HG03097 (cell line): Measurements from ENCODE around the gene KRTAP3-1.

Experiments used
- ATAC-seq: cut with Tn5 transposase; IDR thresholded peaks from one replicate; pipeline ENCODE4 v1.9.1; 2021; ENCODE audit not compliant: unreplicated experiment, low FRiP score

KRTAP3-1 gene

DNA sequence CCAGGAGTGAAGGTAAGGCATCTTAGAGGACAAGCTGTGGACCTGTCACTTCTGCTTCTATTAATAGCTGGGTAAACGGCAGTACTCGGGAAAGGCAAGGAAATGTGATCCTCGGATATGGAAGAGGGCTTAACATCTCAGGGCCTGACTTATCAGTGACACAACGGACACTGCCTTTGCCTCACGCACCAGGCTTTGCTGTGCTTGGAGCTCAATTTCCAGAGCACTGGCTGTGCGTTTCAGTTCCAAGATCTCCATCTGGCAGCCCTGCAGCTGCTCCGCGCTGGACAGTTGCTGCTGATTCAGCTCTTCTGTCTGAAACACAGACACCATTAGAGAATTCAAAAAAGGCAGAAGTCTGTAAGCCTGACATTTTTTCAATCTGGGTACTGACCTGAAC, 28.3 kb downstream of the KRTAP3-1 start:
- ATAC-seq = no peak

DNA sequence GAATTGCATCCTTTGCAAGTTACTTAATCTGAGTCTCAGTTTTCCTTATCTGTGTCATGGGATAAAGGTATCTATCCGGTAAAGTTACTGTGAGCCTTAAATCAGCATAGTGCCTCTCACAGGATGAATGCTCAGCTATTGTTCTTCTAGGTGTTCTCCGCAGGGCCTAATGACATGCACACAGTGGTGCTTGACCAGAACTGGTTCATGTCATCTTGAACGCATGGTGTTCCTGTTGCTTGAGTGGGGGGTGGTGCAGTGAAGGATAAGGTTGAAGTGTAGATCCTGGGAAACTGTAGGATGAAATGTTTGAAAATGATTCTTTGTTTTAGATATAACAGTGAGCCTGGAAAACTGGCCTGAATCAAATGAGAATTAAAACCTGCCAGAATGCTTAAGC, 28.8 kb downstream of the KRTAP3-1 start:
- no peak for ATAC-seq

DNA sequence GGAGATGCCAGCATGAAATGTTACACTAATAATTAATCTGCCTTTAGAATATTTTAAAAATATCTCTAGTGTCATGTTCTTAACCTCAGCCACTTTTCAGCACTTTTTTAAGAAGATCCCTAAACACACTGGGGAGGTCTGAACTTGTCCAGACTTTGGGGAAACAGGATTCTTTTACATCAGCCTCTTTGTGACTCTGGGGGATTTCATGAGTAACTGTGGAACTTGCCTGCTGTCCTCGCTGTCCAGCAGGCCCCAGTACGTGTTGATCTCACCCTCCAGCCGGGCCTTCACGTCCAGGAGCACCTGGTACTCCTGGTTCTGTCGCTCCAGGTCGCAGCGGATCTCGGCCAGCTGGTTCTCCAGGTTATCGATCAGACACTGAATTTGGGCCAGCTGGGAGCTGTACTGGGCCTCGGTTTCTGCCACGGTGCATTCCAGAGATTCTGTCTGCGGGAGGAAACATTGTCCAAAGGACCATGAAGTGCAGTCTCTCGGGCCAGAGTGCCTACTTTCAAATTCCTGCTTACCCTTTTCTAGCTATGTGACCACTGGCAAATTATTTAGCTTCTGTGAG, 30.3 kb downstream of the KRTAP3-1 start:
- no peak for ATAC-seq

DNA sequence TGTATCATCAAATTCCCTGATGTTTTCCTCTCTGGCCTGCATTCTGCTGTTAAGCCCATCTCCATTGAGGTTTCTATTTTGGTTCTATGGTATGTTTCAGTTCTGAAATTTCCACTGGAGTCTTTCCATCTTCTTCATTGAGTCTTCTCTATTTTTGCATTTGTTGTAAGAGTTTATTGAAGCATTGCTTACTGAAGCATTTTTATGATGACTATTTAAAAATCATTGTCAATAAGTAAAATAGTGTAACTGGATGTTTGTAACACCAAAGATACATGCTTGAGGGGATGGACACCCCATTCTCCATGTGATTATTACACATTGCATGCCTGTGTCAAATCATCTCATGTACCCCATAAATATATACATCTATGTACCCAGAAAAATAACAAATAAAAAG, 33.4 kb downstream of the KRTAP3-1 start:
- ATAC-seq = no peak

DNA sequence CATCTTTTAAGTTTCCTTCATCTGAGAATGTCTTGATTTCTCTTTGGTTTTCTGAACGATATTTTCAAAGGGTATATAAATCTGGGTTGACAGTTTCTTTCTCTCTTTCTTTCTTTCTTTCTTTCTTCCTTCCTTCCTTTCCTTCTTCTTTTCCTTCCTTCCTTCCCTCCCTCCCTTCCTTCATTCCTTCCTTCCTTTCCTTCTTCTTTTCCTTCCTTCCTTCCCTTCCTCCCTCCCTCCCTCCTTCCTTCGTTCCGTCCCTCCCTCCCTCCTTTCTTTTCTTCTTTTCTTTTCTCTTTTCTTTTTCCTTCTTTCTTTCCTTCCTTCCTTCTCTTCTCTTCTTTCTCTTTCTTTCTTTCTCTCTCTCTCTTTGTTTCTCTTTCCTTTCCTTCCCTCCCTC, 34.6 kb downstream of the KRTAP3-1 start:
- no peak for ATAC-seq

DNA sequence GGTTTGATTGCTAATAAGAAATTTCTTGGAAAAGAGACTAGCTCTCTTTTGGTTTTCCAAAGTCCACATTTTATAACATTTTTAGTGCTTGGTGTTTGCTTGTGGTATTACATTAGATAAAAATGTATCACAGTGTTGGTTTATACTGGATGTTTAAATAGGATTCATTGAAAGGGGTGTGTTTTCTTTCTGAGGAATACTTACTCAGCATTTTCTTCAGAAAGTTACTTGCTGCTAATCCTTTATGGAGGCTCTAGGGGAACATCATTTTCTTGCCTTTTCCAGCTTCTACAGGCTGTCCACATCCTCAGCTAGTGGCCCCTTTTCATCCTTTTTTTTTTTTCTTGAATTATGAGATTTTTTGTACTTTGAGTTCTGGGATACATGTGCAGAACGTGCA, 41.3 kb downstream of the KRTAP3-1 start:
- no peak for ATAC-seq

DNA sequence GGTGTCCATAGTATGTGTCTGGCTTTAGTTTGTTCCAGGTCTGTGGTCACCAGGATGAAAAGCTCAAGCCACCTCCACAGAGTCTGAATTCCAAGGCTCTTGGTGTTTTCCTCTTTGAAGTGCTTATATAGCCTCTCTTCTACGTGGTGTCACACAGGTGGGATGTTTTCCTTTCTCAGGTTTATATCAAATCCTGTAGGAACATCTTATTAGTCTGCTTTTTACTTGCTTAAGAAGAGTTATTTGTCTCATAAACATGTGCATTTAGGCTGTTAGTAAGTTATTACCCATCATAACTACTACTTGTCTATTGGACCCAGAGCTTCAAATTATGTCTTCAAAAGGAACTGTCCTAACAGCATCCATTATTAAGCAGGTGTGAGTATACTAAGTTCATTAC, 42.1 kb downstream of the KRTAP3-1 start, which contains the start of gene KRT39:
Gene KRT39 (minus strand): TSS at position 101 of the 400 bp plus-strand sequence. CDS start 92 bp downstream, at position 9.
- ATAC-seq = no peak

DNA sequence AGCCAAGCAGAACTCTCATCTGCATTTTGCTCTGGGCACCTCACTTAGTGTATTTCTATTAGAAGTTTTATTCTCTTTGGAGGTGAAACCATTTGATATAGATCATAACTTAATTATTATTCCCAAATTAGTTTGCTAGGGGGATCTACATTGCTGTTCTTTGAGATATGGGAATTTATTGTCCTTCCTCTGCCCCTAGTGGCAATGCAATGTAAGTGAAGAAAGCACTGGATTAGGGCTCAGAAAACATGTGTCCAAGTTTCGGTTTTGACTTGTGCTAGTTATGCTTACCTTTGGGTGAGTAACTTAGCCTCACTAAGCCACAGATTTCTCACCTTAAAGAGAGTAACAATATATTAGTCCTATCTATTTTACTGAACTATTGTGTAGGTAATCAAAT, 45.1 kb downstream of the KRTAP3-1 start:
- no peak for ATAC-seq

DNA sequence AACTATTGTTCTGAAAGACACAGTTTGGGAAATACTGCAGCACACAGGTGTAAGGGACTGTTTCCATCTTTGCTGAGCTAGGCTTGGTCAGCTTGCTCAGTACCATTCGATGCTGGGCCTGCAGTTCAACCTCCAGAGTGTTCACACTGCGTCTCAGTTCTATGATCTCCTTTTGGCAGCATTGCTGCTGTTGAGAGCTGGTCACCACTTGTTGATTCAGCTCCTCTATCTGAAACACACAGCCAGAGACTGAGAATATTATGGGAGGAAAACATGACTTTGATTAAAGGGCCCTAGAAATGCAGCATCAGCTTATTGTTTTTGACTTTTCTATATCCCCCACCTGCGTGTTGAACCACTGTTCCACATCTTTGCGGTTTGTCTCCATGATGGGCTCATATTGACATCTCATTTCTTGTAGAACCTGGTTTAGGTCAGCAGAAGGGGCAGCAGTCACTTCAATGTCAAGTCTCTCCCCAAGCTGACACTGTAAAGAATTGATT, 46.8 kb downstream of the KRTAP3-1 start:
- no peak for ATAC-seq

DNA sequence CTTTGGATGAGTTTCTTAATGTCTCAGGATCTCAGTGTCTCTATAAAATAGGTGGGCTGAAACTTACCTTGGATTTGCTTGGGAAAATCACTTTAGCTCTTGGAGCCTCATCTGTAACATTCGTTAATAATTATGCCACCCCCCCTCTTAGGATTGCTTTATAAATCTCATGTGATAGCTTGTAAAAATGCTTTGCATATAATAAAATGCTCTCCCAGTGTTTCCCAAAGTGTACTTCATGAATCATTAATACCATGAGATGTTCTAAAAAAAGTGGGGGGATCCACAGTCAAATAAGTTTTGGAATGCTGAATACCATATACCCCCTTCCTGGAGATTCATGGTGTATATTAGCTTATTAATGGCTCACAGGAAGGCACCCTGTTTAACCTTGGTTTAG, 47.3 kb downstream of the KRTAP3-1 start:
- ATAC-seq = no peak

DNA sequence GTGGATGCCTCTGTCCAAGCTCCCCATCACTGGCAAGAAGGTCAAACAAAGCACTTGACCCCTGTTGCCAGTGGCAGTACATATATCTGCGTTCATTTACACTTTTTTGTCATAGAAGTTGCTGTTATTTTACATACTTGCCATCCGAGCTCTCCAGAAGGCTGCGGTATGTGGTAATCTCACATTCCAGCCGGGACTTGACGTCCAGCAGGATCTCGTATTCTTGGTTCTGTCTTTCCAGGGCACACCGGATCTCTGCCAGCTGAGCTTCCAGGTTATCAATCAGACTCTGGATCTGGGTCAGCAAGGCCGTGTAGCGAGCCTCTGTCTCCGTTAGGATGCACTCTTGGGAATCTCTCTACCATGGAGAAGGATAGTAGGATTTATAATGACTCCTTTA, 48.8 kb downstream of the KRTAP3-1 start:
- ATAC-seq = no peak
